Stimulated activated CD4-positive, alpha-beta T cell treated with anti-CD3 and anti-CD28 coated beads, Interleukin-12 subunit alpha, Interleukin-12 subunit beta, amount 100 ng/mL, for 4 hours (primary cell): Measurements from ENCODE around the gene CAMSAP1.
A peak's percentile ranks its signal among the peaks of the same experiment; 100 is the strongest.
"Not testable (repeated sequence)": the region's sequence is repeated elsewhere in the genome, so short reads cannot be mapped to it uniquely, and the experiment has no call there.

Experiments used
- DNase-seq: peaks from one replicate; pipeline ENCODE4 v3.0.0-alpha.2; 2020

CAMSAP1 gene

DNA sequence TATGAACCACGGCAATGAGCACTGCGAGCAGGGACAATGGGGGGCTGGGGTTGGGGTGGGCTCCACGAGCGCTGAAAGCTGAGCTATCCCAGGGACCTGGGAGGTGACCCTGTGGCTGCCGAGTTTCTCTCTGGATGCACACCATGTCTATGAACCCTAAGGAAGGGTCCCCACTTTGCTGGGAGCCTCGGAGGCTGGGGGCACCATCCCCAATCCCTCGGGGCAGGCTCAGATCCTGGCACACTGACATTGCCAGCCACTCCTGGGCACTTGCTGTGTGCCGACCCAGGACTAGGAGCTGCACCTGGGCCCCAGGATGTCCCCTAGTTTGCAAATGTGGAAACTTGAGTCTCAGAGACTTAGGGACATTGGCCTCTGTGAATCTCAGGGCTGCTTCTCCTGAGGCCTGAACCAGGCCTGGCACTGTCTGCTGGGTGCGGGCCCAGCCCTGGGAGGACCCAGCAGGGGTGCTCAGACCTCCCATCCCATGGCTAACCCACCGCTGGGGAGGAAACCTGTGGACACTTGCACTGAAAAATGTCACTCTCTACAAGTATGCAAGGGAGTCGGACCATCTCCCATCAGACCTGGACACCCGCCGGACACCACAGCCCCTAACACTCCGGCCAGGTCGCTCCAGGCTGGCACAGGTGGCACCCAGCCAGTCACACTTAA lies 13.0 kb upstream of the CAMSAP1 start:
- DNase-seq = no peak

DNA sequence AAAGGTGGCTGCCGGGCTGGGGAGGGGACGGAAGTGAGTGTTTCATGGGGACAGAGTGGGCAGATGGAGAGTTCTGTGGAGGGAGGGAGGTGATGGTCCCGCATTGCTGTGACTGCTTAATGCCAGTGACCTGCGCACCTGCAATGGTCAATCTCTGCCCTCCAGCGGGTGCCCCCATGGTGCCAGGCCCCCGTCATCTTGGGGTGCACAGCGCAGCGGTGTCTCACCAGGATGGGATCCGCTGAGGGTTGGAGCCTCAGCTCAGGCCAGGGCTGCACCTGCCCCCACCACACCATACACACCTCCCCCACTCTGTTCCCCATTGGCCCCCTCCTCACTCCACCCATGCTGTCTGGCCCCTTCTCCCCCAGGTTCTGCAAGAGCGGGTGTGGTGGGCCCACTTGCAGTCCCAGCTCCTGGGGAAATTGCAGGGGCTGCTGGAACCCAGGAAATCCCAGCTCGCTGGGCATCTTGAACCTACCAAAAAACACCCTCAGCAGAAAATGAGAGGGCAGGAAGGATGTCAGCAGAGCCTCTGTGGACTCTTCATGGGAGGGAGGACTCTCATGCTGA lies 12.1 kb upstream of the CAMSAP1 start:
- no peak for DNase-seq

DNA sequence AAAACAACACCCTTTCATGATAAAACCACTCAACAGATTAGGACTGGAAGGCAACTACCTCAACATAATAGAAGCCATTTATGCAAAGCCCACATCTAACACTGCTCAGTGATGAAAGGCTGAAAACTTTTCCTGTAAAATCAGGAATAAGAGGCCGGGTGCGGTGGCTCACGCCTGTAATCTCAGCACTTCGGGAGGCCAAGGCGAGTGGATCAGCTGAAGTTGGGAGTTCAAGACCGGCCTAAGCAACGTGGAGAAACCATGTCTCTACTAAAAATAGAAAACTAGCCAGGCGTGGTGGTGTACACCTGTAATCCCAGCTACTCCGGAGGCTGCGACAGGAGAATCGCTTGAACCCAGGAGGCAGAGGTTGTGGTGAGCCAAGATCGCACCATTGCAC lies 8.9 kb upstream of the CAMSAP1 start:
- DNase-seq = not testable (repeated sequence)

- no peak for DNase-seq
Measured at GRCh38 chr9:135914921-135915320, 7.6 kb upstream of the CAMSAP1 start.

DNA sequence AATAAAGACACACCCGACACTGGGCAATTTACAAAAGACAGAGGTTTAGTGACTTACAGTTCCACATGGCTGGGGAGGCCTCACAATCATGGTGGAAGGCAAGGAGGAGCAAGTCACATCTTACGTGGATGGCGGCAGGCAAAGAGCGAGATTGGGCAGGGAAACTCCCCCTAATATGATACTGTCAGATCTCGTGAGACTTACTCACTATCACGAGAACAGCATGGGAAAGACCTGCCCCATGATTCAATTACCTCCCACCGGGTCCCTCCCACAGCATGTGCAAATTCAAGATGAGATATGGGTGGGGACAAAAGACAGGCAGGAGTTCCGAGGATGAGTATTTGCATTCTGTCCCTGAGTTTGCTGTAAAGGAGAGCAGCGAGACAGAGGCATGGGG lies 3.9 kb upstream of the CAMSAP1 start:
- DNase-seq = not testable (repeated sequence)

DNA sequence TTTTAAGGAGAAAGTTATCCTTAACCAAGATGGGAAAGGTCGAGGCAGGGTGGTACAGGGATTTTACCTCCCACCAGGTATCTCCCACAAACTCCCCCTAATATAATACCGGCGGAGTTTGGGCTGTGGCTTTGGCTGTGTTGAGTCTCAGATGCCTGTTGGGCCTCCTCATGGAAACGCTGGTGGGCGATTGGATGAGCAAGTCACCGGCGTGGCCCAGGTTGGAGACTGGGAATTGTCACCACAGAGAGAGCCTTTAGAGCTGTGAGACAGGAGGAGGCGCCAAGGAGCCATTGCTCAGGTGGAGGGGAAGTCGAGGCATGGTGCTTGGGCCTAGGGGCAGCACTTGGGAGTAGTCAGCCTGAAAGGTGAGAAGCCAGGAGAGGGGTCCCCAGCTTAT lies 3.4 kb upstream of the CAMSAP1 start:
- DNase-seq = no peak

GRCh38 chr9:135910216-135910615 lies 2.9 kb upstream of the CAMSAP1 start:
- no peak for DNase-seq

DNA sequence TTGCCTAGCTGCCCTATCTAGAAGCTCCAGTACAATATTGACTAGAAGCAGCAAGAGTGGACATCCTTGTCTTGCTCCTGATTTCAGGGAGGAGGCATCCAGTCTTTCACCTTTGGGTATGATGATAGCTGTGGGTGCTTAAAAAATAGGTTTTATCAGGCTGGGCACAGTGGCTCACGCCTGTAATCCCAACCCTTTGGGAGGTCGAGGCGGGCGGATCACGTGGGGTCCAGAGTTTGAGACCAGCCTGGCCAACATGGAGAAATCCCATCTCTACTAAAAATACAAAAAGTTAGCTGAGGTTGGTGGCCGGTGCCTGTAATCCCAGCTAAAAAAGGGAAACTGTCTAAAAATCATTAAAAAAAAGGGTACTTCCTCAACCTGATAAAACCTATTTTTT lies 2.0 kb upstream of the CAMSAP1 start:
- no peak for DNase-seq

DNA sequence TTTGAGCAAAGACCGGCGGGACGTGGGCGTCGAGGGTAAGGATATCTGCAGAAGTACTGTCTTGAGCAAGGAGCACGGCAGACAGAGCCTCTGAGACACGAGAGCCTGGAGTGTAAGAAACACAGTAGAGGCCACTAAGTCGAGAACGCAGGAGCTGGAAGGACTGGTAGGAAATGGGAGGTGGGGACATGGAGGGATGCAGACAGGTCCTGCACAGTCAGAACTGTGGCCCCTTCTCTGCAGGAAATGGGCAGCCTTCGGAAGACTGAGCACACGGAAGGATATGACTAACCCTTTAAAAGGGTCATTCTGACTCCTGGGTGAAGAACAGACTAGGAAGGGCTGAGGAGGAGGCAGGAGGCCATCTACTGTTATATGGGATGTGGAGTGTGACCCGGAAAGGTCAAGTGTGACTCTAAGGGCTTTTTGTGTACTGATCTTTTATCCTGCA lies 1.4 kb upstream of the CAMSAP1 start:
- DNase-seq = no peak

GRCh38 chr9:135908093-135908753 lies 877 bp upstream of the CAMSAP1 start:
- DNase-seq = no peak

DNA sequence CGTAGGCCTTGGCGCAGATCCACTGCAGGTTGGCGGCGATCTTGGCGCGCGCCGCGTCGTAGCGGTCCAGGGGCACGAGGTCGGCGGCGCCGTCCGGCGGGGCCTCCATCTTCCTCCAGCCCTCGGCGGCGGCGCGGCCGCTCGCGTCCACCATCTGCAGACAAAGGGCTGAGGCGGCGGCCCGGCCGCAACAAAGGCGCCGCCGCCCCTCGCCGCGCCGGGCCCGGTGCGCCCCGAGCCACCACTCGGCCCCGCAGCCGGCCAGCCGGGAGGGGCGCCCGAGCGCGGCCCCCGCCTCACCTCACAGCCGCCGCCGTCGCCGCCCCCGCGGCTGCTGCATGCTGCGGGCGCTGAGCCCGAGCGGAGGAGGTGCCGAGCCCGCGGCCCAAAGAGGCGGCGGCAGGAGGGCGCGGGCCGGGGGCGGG lies 328 bp downstream of the CAMSAP1 start:
- no peak for DNase-seq

GRCh38 chr9:135906291-135907005 lies 898 bp downstream of the CAMSAP1 start:
- no peak for DNase-seq

DNA sequence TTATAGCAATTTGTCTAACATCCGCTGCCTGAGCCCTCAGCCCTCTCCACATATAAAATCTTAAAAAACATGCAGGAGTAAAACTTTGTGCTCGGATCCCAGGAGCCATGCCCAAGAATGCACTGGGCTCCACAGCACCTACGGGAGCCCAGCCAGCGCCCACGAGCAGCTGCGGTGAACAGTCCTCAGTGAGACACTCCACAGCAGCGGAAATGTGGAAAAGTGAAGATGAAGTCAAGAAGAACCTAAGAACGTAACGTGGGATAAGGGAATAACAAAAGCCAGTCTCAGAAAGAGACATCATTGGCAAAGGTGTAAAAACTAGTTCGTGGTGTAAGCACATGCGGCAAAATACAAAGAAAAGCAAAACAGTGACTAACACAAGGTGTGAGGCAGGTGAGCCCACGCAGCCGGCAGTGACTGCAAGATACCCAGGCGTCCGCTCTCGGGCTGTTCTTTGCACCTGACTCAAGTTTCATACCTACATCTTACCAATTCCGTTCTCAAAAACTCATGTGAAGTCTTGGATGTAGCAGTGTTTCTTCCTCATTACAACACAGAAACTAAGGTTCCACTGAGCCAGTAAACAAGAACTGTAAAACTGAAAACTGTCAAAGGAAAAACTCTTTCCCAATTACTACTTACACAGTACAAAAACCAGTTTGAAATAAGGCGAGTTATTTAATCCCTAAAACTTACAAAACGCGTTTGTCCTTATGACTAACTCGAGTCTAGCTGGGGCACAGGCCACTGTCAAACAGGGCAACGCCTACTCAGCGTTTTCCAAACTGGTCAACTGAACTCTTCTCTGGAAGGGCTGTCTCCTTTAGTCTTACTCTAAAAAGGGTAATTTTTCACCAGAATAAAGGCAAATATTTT lies 1.7 kb downstream of the CAMSAP1 start:
- peak; percentile 71 for DNase-seq

- no peak for DNase-seq
Measured at GRCh38 chr9:135903786-135904520, 3.4 kb downstream of the CAMSAP1 start.

GRCh38 chr9:135903358-135903656 lies 4.0 kb downstream of the CAMSAP1 start:
- no peak for DNase-seq

DNA sequence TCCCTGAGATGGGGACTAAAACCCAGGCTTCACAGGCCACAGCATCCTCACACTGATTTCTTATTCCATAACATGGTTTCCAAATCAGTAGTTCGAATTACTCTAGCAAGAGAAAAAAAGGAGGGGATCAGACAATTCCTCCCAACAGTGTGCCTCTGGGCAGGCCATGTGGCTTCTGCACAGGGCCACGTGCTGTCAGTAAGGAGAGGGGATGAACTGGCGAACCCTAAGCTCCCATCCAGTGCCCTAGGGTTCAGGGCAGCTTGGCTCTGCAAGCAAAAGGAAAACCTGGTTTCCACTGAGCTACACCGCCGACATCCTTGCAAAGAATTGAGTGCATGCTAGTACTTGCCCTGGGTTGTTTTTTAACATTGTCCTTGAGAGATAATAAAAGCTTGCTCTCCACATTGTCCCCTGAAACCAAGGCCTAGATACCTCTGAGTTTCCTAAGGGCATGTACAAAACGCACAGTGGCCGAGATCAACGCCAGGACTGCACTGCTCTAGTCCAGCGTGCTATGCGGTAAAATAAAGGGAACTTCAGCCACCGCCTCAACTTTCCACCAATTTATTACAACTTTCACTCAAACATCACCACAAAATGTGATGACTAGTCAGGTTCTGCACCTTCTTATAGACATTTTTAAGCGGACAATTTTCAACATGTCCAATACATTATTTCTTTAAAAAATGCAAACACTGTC lies 4.5 kb downstream of the CAMSAP1 start:
- DNase-seq = no peak

- DNase-seq = no peak
Measured at GRCh38 chr9:135901826-135902225, 5.5 kb downstream of the CAMSAP1 start.

DNA sequence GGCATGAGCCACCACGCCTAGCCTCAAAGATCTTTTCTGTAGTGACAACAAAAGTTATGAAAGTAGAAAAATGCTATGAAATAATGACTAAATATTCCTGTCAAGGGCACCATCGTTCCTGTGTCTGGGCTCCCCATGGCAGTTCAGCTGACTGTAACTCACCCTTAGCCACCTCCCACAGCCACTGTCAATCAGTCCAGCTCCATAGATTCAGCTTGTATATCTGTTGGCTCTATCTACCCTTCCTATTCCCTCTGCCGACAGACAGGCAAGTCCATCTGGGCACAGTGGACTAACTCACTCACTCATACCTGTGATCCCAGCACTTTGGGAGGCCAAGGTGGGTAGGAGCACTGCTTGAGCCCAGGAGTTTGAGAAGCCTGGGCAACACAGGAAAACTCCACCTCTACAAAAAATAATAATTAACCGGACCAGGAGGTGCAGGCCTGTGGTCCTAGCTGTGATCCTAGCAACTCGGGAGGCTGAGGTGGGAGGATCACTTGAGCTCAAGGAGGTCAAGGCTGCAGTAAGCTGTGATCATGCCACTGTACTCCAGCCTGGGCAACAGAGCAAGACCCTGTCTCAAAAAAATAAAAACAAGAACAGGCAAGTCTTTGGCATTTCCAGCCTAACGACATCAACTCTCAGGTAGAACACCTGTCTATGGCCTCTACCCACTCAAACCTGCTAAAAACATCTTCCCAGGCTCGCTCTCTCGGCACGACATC lies 6.2 kb downstream of the CAMSAP1 start:
- no peak for DNase-seq

DNA sequence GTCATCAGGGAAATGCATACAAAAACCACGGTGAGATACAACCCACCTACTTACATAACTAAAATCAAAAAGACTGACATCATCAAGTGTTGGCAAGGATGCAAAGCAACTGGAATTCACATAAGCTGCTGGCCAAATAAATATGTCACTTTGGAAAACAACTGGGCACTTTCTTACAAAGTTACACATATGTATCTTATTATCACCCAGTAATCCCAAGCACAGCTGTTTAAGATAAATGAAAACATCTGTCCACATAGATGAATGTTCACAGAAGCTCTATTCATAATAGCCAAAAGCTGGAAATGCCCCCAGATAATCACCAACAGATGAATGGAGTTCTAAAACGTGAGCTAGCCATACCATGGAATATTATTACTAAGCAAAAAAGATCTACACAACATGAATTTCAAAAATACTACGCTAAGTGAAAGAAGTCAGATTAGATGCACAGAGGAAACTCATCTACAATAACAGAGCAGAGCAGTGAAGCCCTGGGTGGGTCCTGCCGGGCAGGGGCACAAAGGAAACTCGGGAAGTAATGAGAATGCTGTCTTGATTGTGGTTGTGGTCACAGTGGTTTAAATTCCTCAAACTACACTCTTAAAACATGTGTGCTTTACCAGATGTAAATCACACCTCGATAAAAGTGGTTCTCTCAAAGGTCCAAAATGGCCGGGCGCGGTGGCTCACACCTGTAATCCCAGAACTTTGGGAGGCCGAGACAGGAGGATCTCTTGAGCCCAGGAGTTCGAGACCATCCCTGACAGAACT lies 8.5 kb downstream of the CAMSAP1 start:
- no peak for DNase-seq

- no peak for DNase-seq
Measured at GRCh38 chr9:135896626-135897025, 10.7 kb downstream of the CAMSAP1 start.
